Cardiac muscle cell (in vitro differentiated cells and primary cell): ENCODE results near the gene CFAP20DC. TPM values are rescaled to one million over a fixed set of nuclear protein-coding genes. Genes with fewer than 3 reads are reported as not detected.
A peak's percentile ranks its signal among the peaks of the same experiment; 100 is the strongest.
"Not testable (repeated sequence)": the region's sequence is repeated elsewhere in the genome, so short reads cannot be mapped to it uniquely, and the experiment has no call there.

Experiments used
- DNase-seq, 2 donors: peaks; one replicate each; pipeline versions ENCODE4 v3.0.0 to v3.0.0-alpha.2; 2010 to 2017; ENCODE audit warnings: low read depth in 1 of 2, low spot score in 1 of 2
- H3K27ac ChIP-seq: fragments of 200-600 bp; sonication (generic); 2 replicates; pipeline ENCODE4 v1.5.1; 2016
- H3K27me3 ChIP-seq: fragments of 200-600 bp; sonication (generic); 2 replicates; pipeline ENCODE4 v1.6.0; 2016; ENCODE audit warnings: control low read depth
- H3K36me3 ChIP-seq: fragments of 200-600 bp; sonication (generic); 2 replicates; pipeline ENCODE4 v1.5.1; 2016; ENCODE audit warnings: control low read depth
- H3K4me1 ChIP-seq: fragments of 200-600 bp; sonication (generic); 2 replicates; pipeline ENCODE4 v1.8.1; 2017; ENCODE audit warnings: low read depth, mild to moderate bottlenecking, mixed run types
- H3K4me3 ChIP-seq: fragments of 200-600 bp; sonication (generic); 2 replicates; pipeline ENCODE4 v1.5.1; 2016; ENCODE audit warnings: mild to moderate bottlenecking
- H3K9me3 ChIP-seq: fragments of 200-600 bp; sonication (generic); 2 replicates; pipeline ENCODE4 v1.5.1; 2017; ENCODE audit warnings: low read depth, mild to moderate bottlenecking, control low read depth
- CTCF ChIP-seq: IDR thresholded peaks from 2 replicates; pipeline ENCODE4 v1.5.1; 2012; ENCODE audit warnings: low read depth, mild to moderate bottlenecking, low read length
- polyA plus RNA-seq: library from polyadenylated mRNA; unstranded; fragments of >200 nt; fragmentation: Nextera tagmentation; extraction: Ambion mirVana; gene quantifications from 2 replicates; pipeline ENCODE4 v1.2.1, GENCODE V29; 2016
- total RNA-seq: library from RNA; depleted of rRNA; stranded (reverse); fragments of >200 nt; gene quantifications from 2 replicates; pipeline ENCODE4 v1.2.3, GENCODE V29; 2016

CFAP20DC gene
- total and polyA plus RNA-seq, 2 experiments from 2014 or later: 0.53 to 1.3 TPM

- Histone ChIP-seq H3K9me3 (no peaks in the 10 kb centered on the region), H3K27me3 (no peaks in the 10 kb centered on the region), H3K4me1 (no peaks in the 10 kb centered on the region), H3K27ac (no peak overlapping the region), H3K36me3 (no peaks in the 10 kb centered on the region), H3K4me3 (no peak overlapping the region)
- TF ChIP-seq CTCF: peak; percentile 79
- DNase-seq: peak; percentile 12 to 62
Observed at GRCh38 chr3:59052803-59053411, 3.1 kb upstream of the CFAP20DC start.

- H3K9me3 ChIP-seq, H3K27me3 ChIP-seq, DNase-seq, H3K36me3 ChIP-seq, H3K4me3 ChIP-seq, H3K4me1 ChIP-seq, H3K27ac ChIP-seq: not testable (repeated sequence)
Observed at GRCh38 chr3:59050811-59051414, 1.1 kb upstream of the CFAP20DC start.

GRCh38 chr3:59046839-59047238 lies 3.0 kb downstream of the CFAP20DC start:
- H3K27ac ChIP-seq: no peak overlapping the region

GRCh38 chr3:59043391-59043790 lies 6.4 kb downstream of the CFAP20DC start:
- Histone ChIP-seq H3K4me1 (no peaks in the 10 kb centered on the region), H3K27me3 (no peaks in the 10 kb centered on the region), H3K36me3 (no peaks in the 10 kb centered on the region), H3K27ac (no peak overlapping the region), H3K4me3 (no peak overlapping the region), H3K9me3 (no peaks in the 10 kb centered on the region)
- TF ChIP-seq CTCF: no peak
- DNase-seq: no peak

More at GRCh38 chr3:59046839-59047238, 3.0 kb downstream of the CFAP20DC start:
- Histone ChIP-seq H3K36me3 (no peaks in the 10 kb centered on the region), H3K27me3 (no peaks in the 10 kb centered on the region), H3K4me3 (no peak overlapping the region), H3K9me3 (no peaks in the 10 kb centered on the region), H3K4me1 (no peaks in the 10 kb centered on the region)
- no peak for DNase-seq
- no peak for TF ChIP-seq CTCF

- H3K27me3 ChIP-seq: no peaks in the 10 kb centered on the region
- TF ChIP-seq CTCF: no peak
- no peak for DNase-seq
- H3K4me1 ChIP-seq: no peaks in the 10 kb centered on the region
- H3K9me3 ChIP-seq: no peaks in the 10 kb centered on the region
- H3K4me3 ChIP-seq: no peak overlapping the region
- H3K27ac ChIP-seq: no peak overlapping the region
- H3K36me3 ChIP-seq: no peaks in the 10 kb centered on the region
Observed at GRCh38 chr3:59040902-59041301, 8.9 kb downstream of the CFAP20DC start.

GRCh38 chr3:59027607-59028006 lies 22.2 kb downstream of the CFAP20DC start:
- Histone ChIP-seq H3K9me3 (no peaks in the 10 kb centered on the region), H3K27me3 (no peaks in the 10 kb centered on the region), H3K4me3 (no peak overlapping the region), H3K36me3 (no peaks in the 10 kb centered on the region), H3K4me1 (peaks cover 17% of the 10 kb centered on the region), H3K27ac (no peak overlapping the region)
- DNase-seq: no peak
- no peak for TF ChIP-seq CTCF
